NB4 (cell line): Measurements from ENCODE around the gene PPP1R9A.

Experiments
- DNase-seq: peaks from one replicate; pipeline ENCODE4 v3.0.0; 2010; ENCODE audit warnings: low read depth
- H3K4me3 ChIP-seq: one replicate; pipeline ENCODE4 v1.5.1; 2011; ENCODE audit warnings: mild to moderate bottlenecking, low read depth, low read length, moderate library complexity
- MYC ChIP-seq: IDR thresholded peaks from 2 replicates; pipeline ENCODE4 v1.6.1; 2011; ENCODE audit warnings: low read depth, low read length
- POLR2A ChIP-seq: IDR thresholded peaks from 2 replicates; pipeline ENCODE4 v1.6.1; 2011; ENCODE audit warnings: mild to moderate bottlenecking; ENCODE audit not compliant: insufficient read length; ENCODE audit errors: extremely low read depth
- TF ChIP-seq, protein P1 (sequence below): IDR thresholded peaks from 2 replicates; pipeline ENCODE4 v1.6.1; 2011; ENCODE audit warnings: low read depth, low read length
- TF ChIP-seq, protein P2 (sequence below): IDR thresholded peaks from one replicate; pipeline ENCODE4 v1.5.1; 2012; ENCODE audit warnings: low read depth, low read length

The PPP1R9A gene

GRCh38 chr7:95265634-95266033 lies 358.2 kb downstream of the PPP1R9A start:
- no peak overlapping the region for H3K4me3 ChIP-seq
- DNase-seq = no peak
- no peak for TF ChIP-seq POLR2A

DNA sequence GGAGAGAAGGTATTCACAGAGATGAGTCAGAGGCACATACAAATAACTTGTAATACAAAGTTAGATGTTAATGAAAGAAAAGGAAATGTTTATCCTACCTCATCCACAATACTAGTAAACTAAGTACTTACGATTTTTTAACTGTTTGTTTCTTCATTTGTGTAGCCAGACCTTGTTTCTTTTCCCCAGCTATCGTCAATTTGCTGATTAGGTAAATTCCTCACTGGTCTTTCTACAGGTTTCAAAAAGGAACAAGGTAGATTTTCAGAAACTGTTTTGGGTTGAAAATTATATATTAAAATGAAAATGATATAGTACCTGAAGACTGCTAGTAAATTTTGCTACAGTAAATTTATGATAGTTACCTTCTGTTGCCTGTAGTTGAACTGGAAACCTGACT lies 360.4 kb downstream of the PPP1R9A start:
- DNase-seq = no peak
- no peak overlapping the region for H3K4me3 ChIP-seq
- TF ChIP-seq, protein P1, sequence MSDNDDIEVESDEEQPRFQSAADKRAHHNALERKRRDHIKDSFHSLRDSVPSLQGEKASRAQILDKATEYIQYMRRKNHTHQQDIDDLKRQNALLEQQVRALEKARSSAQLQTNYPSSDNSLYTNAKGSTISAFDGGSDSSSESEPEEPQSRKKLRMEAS = no peak
- TF ChIP-seq POLR2A (no peak), MYC (no peak)
- TF ChIP-seq, protein P2, sequence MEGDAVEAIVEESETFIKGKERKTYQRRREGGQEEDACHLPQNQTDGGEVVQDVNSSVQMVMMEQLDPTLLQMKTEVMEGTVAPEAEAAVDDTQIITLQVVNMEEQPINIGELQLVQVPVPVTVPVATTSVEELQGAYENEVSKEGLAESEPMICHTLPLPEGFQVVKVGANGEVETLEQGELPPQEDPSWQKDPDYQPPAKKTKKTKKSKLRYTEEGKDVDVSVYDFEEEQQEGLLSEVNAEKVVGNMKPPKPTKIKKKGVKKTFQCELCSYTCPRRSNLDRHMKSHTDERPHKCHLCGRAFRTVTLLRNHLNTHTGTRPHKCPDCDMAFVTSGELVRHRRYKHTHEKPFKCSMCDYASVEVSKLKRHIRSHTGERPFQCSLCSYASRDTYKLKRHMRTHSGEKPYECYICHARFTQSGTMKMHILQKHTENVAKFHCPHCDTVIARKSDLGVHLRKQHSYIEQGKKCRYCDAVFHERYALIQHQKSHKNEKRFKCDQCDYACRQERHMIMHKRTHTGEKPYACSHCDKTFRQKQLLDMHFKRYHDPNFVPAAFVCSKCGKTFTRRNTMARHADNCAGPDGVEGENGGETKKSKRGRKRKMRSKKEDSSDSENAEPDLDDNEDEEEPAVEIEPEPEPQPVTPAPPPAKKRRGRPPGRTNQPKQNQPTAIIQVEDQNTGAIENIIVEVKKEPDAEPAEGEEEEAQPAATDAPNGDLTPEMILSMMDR = no peak

GRCh38 chr7:95269640-95270039 lies 362.2 kb downstream of the PPP1R9A start:
- DNase-seq = no peak
- H3K4me3 ChIP-seq = no peak overlapping the region
- TF ChIP-seq MYC = no peak
- TF ChIP-seq, protein P1 = no peak
- no peak for TF ChIP-seq POLR2A
- TF ChIP-seq, protein P2 = no peak

- no peak overlapping the region for H3K4me3 ChIP-seq
- TF ChIP-seq MYC (no peak), POLR2A (no peak)
- TF ChIP-seq, protein P2 = no peak
- TF ChIP-seq, protein P1 = no peak
- DNase-seq = no peak
These were observed 368.7 kb downstream of the PPP1R9A start for GRCh38 chr7:95276114-95276513.

DNA sequence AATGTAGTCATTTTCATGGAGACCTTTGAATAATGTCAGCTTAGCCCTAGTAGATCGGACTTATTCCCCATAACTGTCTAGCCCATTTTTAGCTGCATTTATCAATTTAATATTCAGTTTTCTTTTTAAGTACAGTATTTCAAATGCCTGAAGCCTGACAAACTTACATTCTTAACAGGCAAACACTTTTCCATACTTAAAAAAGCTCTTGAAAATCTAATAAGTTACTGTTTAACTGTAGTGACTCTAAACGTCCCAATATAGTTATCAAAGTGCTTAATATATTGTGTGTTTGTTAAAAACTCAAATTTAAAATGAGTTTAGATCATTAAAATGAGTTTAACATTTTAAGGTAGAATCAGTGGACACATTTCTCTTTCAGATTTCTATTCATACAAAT lies 372.0 kb downstream of the PPP1R9A start:
- no peak for DNase-seq
- no peak overlapping the region for H3K4me3 ChIP-seq
- no peak for TF ChIP-seq MYC
- no peak for TF ChIP-seq POLR2A
- TF ChIP-seq, protein P2 = no peak
- TF ChIP-seq, protein P1 = no peak

- H3K4me3 ChIP-seq = no peak overlapping the region
- no peak for DNase-seq
- TF ChIP-seq, protein P1 = no peak
These were observed 378.7 kb downstream of the PPP1R9A start for GRCh38 chr7:95286096-95286495.

DNA sequence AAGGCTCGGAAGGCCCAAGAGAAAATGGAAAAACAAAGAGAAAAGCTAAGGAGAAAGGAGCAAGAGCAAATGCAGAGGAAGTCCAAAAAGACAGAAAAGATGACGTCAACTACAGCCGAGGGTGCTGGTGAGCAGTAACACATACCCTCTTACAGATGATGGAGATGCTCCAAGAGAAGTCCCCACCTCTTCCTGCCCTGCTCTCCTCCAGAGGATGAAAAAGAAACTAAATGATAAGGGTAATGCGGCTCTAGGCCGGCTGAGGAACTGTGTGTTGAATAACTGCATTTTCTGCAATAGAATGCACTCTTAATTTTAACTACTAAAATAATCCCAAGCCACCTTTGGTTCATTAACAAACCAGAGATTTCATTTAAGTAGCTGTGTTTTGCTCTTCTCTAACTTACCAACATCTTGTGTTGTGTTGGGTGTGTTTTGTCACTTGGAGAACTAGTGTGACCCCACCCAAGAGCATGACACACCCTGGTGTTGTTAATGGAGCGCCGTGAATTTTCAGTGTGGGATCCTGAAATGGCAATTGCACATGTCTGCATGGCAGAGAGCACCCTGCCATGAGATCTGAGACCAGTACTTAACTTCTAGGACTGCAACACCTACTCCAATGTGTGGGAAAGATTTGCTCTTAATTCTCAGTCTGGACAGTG lies 382.9 kb downstream of the PPP1R9A start:
- DNase-seq = no peak
- H3K4me3 ChIP-seq = no peak overlapping the region
- TF ChIP-seq MYC (no peak), POLR2A (no peak)
- TF ChIP-seq, protein P1 = no peak
- TF ChIP-seq, protein P2 = no peak
